Subcutaneous adipose tissue (tissue), 4 donors: Measurements from ENCODE around the gene ZNF235. TPM values are rescaled to one million over a fixed set of nuclear protein-coding genes. Genes with fewer than 3 reads are reported as not detected.

Source experiments
- small RNA-seq: library from RNA; depleted of rRNA; stranded (forward); fragments of <200 nt; gene quantifications from one replicate; pipeline ENCODE3, GENCODE V24; 2016
- total RNA-seq, 4 donors: library from RNA; depleted of rRNA; stranded (reverse); fragments of >200 nt; gene quantifications; one replicate each; pipeline ENCODE4 v1.1.0, GENCODE V29; 2016
- TF ChIP-seq, protein P1 (sequence below): fragments of 450-650 bp; IDR thresholded peaks from one replicate; pipeline ENCODE4 v1.5.1; 2016; ENCODE audit warnings: low read depth, mild to moderate bottlenecking, control low read depth, antibody characterized with exemption, moderate library complexity

The ZNF235 gene
- total RNA-seq, 4 donors from 2014 or later, result 5.1 to 7.5 (median 7.0) TPM

DNA sequence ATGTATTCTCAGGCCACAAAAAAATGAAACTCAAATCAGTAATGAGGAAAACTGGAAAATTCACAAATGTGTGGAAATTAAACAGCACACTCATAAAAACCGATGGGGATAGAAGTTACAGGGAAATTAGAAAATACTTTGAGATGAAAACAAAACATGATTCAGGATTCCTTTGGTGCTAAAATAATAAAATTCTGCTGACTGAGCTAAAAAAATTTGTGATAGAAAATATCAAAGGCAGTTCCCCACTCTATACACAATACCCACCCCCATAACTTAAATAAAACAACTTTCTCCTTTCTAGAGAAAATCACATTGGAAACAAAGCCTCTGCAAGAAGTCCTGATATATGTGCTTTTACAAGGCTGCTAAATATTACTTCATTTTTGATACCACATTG lies 46.7 kb downstream of the ZNF235 start:
- TF ChIP-seq, protein P1, sequence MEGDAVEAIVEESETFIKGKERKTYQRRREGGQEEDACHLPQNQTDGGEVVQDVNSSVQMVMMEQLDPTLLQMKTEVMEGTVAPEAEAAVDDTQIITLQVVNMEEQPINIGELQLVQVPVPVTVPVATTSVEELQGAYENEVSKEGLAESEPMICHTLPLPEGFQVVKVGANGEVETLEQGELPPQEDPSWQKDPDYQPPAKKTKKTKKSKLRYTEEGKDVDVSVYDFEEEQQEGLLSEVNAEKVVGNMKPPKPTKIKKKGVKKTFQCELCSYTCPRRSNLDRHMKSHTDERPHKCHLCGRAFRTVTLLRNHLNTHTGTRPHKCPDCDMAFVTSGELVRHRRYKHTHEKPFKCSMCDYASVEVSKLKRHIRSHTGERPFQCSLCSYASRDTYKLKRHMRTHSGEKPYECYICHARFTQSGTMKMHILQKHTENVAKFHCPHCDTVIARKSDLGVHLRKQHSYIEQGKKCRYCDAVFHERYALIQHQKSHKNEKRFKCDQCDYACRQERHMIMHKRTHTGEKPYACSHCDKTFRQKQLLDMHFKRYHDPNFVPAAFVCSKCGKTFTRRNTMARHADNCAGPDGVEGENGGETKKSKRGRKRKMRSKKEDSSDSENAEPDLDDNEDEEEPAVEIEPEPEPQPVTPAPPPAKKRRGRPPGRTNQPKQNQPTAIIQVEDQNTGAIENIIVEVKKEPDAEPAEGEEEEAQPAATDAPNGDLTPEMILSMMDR, result no peak

DNA sequence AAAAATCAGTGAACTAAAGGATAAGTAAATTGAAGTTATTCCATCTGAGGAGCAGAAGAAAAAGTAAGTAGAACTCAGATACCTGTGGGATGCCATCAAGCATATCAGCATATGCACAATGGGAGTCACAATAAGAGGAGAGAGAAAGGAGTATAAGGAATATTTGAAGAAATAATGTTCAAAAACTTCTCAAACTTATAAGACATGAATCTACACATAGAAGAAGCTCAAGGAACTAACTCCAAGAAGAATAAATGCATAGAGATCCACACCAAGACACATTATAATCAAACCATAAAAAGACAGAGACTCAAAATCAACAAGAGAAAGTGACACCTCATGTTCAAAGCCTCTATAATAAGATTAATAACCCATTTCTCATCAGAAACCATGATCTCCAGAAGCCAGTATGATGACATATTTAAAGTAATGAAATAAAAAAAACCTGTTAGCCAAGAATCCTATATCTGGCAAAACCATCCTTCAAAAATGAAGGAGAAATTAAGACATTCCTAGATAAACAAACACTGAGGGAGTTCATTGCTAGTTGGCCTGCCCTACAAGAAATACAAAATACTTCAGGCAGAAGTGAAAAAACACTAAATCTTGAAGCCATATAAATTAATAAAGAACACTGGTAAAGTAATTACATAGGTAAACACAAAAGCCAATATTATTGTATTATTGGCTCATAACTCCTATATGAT lies 49.0 kb downstream of the ZNF235 start:
- TF ChIP-seq, protein P1, result no peak

DNA sequence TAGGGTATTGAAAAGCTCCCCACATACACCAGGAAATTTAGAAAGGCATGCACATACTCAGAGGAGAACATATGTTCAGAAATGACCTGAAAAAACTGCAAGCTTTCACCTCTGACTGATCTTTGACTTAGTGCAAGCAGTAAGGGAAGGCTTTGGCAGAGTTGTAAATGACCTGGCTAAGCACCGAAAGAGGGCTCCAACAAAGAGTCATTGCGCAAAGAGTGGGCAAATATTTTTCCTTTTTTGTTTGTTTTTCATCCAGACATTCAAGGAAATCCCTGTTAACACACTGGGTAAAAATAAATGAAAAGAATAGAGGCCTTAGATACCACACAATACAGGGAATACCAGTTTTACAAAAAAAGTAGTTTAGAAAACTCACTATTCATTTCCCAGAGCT lies 50.3 kb downstream of the ZNF235 start:
- TF ChIP-seq, protein P1, result no peak

DNA sequence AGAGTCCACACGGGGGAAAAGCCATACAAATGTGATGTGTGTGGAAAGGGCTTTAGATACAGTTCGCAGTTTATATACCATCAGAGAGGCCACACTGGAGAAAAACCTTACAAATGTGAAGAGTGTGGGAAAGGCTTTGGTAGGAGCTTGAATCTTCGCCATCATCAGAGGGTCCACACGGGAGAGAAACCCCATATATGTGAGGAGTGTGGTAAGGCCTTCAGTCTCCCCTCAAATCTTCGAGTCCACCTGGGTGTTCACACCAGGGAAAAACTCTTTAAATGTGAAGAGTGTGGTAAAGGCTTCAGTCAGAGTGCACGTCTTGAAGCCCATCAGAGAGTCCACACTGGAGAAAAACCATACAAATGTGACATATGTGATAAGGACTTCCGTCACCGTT lies 68.4 kb downstream of the ZNF235 start:
- TF ChIP-seq, protein P1, result no peak

Small RNAs within 50 kb of the gene (small RNA-seq; reads per million reads assigned to genes)
- gene NDUFA3P1, result not detected

Other genes with a start within 250 kb of the ZNF235 start
- 1 to 10 TPM; 1.8 to 2.4 (median 2.1) TPM for gene ZNF284, start 232.9 kb downstream of the ZNF235 start, total RNA-seq
- 10 to 100 TPM; 19.9 to 32.6 (median 30.0) TPM for gene ZNF224, start 210.7 kb downstream of the ZNF235 start, total RNA-seq
- gene ZNF225, start 191.6 kb downstream of the ZNF235 start, total RNA-seq, result 1 to 10 TPM; 3.3 to 5.1 (median 4.1) TPM
- gene ZNF234, start 163.5 kb downstream of the ZNF235 start, total RNA-seq, result 1 to 10 TPM; 4.9 to 9.1 (median 7.4) TPM
- 10 to 100 TPM; 12.9 to 20.7 (median 17.6) TPM for gene ZNF226, start 139.9 kb downstream of the ZNF235 start, total RNA-seq
- 10 to 100 TPM; 15.3 to 18.3 (median 16.9) TPM for gene ZNF227, start 92.5 kb downstream of the ZNF235 start, total RNA-seq
- gene ZNF233, start 45.1 kb downstream of the ZNF235 start, total RNA-seq, result under 1 TPM in 3 of 4 donors, not detected in 1; 0.44 to 0.68 (median 0.49) TPM
- 1 to 10 TPM; 4.6 to 6.3 (median 5.2) TPM for gene ZNF112, start 51.7 kb upstream of the ZNF235 start, total RNA-seq
- gene ZNF285, start 96.6 kb upstream of the ZNF235 start, total RNA-seq, result 1 to 10 TPM in 3 of 4 donors, under 1 TPM in 1; 0.85 to 2.6 (median 1.7) TPM
- 1 to 10 TPM in 3 of 4 donors, under 1 TPM in 1; 0.88 to 2.3 (median 1.4) TPM for gene ZNF229, start 143.4 kb upstream of the ZNF235 start, total RNA-seq
- gene ZNF180, start 195.5 kb upstream of the ZNF235 start, total RNA-seq, result 10 to 100 TPM in 1 of 4 donors, 1 to 10 TPM in 3; 7.8 to 13.5 (median 8.5) TPM
- gene CEACAM20, start 224.7 kb upstream of the ZNF235 start, total RNA-seq, result not detected